GM12878 (cell line): Measurements from ENCODE around the gene GNAO1. TPM values are rescaled to one million over a fixed set of nuclear protein-coding genes. Genes with fewer than 3 reads are reported as not detected.

Experiments used
- BCL11A ChIP-seq: IDR thresholded peaks from 2 replicates; pipeline ENCODE4 v1.6.1; 2011; ENCODE audit warnings: low read depth, low read length
- CBFB ChIP-seq: IDR thresholded peaks from 2 replicates; pipeline ENCODE4 v1.6.1; 2016; ENCODE audit warnings: antibody characterized with exemption, low read depth
- CBX3 ChIP-seq: fragments of 200-600 bp; sonication (generic); IDR thresholded peaks from 2 replicates; pipeline ENCODE4 v1.6.1; 2016; ENCODE audit warnings: low read depth, borderline replicate concordance
- CBX5 ChIP-seq: sonication (generic); IDR thresholded peaks from 2 replicates; pipeline ENCODE4 v1.6.1; 2016; ENCODE audit warnings: low read depth, moderate library complexity, mild to moderate bottlenecking, inconsistent platforms
- CHD2 ChIP-seq: IDR thresholded peaks from 2 replicates; pipeline ENCODE4 v1.6.1; 2011; ENCODE audit warnings: low read depth, low read length, improper control_type of control experiment, borderline replicate concordance
- CREB1 ChIP-seq: IDR thresholded peaks from 2 replicates; pipeline ENCODE4 v1.6.1; 2012; ENCODE audit warnings: low read depth, mild to moderate bottlenecking, inconsistent platforms
- CREM ChIP-seq: IDR thresholded peaks from 2 replicates; pipeline ENCODE4 v1.6.1; 2014; ENCODE audit warnings: antibody characterized with exemption, low read depth
- HDAC2 ChIP-seq: fragments of 200-600 bp; sonication (generic); IDR thresholded peaks from 2 replicates; pipeline ENCODE4 v1.6.1; 2017
- KLF5 ChIP-seq: fragments of 450-650 bp; IDR thresholded peaks from 2 replicates; pipeline ENCODE4 v1.6.1; 2014; ENCODE audit warnings: mild to moderate bottlenecking; ENCODE audit not compliant: partially characterized antibody
- MXI1 ChIP-seq: fragments of 150-350 bp; IDR thresholded peaks from 2 replicates; pipeline ENCODE4 v1.6.1; 2011; ENCODE audit warnings: low read depth, mild to moderate bottlenecking, inconsistent platforms, low read length, improper control_type of control experiment
- MYC ChIP-seq: IDR thresholded peaks from 2 replicates; pipeline ENCODE4 v1.6.1; 2011; ENCODE audit warnings: mild to moderate bottlenecking, low read length, moderate library complexity, inconsistent platforms; ENCODE audit not compliant: insufficient read depth, insufficient replicate concordance, insufficient read length, severe bottlenecking
- NFIC ChIP-seq: IDR thresholded peaks from 2 replicates; pipeline ENCODE4 v1.6.1; 2012; ENCODE audit warnings: low read depth, mild to moderate bottlenecking, inconsistent platforms, low read length, moderate library complexity
- NRF1 ChIP-seq: conservative IDR thresholded peaks from 2 replicates; pipeline ENCODE4 v1.6.1; 2011; ENCODE audit warnings: mild to moderate bottlenecking, low read depth, low read length, improper control_type of control experiment
- SMAD1 ChIP-seq: fragments of 450-650 bp; IDR thresholded peaks from 2 replicates; pipeline ENCODE4 v1.6.1; 2018; ENCODE audit warnings: mild to moderate bottlenecking, low read depth; ENCODE audit not compliant: partially characterized antibody
- SRF ChIP-seq, 2 experiments: IDR thresholded peaks; 2 replicates each; pipeline ENCODE4 v1.6.1; 2011; ENCODE audit warnings: low read depth in 2 of 2, low read length in 2 of 2, mild to moderate bottlenecking in 1 of 2, moderate library complexity in 1 of 2
- STAT1 ChIP-seq: fragments of 450-650 bp; conservative IDR thresholded peaks from 2 replicates; pipeline ENCODE4 v1.6.1; 2014; ENCODE audit warnings: antibody characterized with exemption, mild to moderate bottlenecking
- SUZ12 ChIP-seq: fragments of 200-600 bp; sonication (generic); IDR thresholded peaks from one replicate; pipeline ENCODE4 v1.6.1; 2018; ENCODE audit warnings: antibody characterized with exemption, mild to moderate bottlenecking; ENCODE audit not compliant: unreplicated experiment
- YY1 ChIP-seq: IDR thresholded peaks from 2 replicates; pipeline ENCODE4 v1.6.1; 2011; ENCODE audit warnings: low read depth, mild to moderate bottlenecking, low read length
- polyA plus RNA-seq, 11 experiments: library from polyadenylated mRNA; depleted of rRNA in 4 of 11; unstranded in 6 of 11; stranded (reverse) in 5 of 11; fragments of >200 nt; fragmentation: Nextera tagmentation in 4 of 11; fragmentation: Illumina TruSeq in 1 of 11; extraction: Ambion mirVana in 4 of 11; extraction: Trizol in 1 of 11; gene quantifications; 1 replicate in 1 of 11; 2 replicates in 10 of 11; pipeline versions ENCODE4 v1.2.1 to v1.2.3, GENCODE V29; 2011 to 2016; ENCODE audit warnings: inconsistent platforms in 2 of 11, missing spikeins in 2 of 11, low read depth in 1 of 11
- total RNA-seq, 4 experiments: library from RNA; depleted of rRNA in 3 of 4; stranded (reverse); fragments of >200 nt in 3 of 4; fragmentation: Illumina TruSeq in 1 of 4; extraction: Trizol in 1 of 4; gene quantifications; 2 replicates each; pipeline versions ENCODE4 v1.2.1 to v1.2.3, GENCODE V29; 2013 to 2021
- TF ChIP-seq, protein P1 (sequence below): IDR thresholded peaks from 2 replicates; pipeline ENCODE4 v1.6.1; 2012; ENCODE audit warnings: improper control_type of control experiment, low read depth, low read length; ENCODE audit not compliant: insufficient replicate concordance
- TF ChIP-seq, protein P2 (sequence below): fragments of 450-650 bp; conservative IDR thresholded peaks from 2 replicates; pipeline ENCODE4 v1.6.1; 2017; ENCODE audit warnings: mild to moderate bottlenecking, moderate library complexity
- TF ChIP-seq, protein P3 (sequence below): fragments of 450-650 bp; IDR thresholded peaks from 2 replicates; pipeline ENCODE4 v1.6.1; 2017; ENCODE audit warnings: low read depth, mild to moderate bottlenecking, moderate library complexity

GNAO1 gene
- total and polyA plus RNA-seq, 10 of the 15 experiments (the other 5 are each of a cell fraction or from before 2014, with no cell fraction given), result 0.05 to 0.28 (median 0.14) TPM; not detected in 6

DNA sequence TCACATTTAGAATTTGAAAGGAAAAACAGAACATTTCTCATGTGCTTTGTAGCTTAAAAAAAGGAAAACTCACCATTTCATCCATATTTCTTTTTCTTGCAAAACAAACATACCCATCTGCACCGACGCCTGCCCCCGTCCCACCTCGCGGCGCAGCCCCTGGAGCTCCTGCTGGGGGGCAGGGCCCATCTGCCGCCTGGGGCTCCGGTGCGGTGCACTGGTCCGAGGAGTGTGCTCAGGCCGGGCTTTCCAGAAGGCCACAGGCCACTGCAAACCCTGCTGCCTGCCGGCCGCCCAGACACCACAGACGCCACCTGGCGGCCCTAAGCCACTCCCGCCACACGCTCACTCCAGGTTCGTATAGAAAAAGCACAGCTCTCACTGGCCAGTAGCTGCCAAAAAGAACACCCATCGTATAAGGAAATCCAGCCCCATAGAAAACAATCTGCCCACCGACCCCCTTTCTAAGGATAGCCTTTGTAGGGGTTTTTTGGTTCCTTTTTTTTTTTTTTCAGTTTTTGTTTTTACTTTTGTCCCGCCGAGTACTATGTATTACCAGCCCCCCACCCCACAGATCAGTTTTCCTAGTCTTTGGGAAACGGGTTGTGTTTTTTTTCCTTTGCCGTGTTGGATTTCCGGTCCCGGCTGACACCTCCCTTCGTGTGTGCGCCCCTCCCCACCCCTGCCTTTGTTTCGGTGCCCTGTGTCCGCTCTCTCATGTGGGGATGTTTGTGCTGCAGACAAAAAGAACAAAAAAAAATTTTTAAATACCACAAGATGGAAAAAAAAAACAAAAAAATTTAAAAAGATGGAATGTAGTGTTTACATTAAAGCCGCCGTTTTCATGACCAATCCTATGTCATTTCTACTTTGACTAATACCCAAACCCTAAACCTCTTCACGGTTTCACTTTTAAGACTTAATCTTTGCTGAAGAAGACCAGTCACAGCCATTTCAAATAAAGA is 165.3 kb downstream of the GNAO1 start (continued):
- TF ChIP-seq, protein P1, sequence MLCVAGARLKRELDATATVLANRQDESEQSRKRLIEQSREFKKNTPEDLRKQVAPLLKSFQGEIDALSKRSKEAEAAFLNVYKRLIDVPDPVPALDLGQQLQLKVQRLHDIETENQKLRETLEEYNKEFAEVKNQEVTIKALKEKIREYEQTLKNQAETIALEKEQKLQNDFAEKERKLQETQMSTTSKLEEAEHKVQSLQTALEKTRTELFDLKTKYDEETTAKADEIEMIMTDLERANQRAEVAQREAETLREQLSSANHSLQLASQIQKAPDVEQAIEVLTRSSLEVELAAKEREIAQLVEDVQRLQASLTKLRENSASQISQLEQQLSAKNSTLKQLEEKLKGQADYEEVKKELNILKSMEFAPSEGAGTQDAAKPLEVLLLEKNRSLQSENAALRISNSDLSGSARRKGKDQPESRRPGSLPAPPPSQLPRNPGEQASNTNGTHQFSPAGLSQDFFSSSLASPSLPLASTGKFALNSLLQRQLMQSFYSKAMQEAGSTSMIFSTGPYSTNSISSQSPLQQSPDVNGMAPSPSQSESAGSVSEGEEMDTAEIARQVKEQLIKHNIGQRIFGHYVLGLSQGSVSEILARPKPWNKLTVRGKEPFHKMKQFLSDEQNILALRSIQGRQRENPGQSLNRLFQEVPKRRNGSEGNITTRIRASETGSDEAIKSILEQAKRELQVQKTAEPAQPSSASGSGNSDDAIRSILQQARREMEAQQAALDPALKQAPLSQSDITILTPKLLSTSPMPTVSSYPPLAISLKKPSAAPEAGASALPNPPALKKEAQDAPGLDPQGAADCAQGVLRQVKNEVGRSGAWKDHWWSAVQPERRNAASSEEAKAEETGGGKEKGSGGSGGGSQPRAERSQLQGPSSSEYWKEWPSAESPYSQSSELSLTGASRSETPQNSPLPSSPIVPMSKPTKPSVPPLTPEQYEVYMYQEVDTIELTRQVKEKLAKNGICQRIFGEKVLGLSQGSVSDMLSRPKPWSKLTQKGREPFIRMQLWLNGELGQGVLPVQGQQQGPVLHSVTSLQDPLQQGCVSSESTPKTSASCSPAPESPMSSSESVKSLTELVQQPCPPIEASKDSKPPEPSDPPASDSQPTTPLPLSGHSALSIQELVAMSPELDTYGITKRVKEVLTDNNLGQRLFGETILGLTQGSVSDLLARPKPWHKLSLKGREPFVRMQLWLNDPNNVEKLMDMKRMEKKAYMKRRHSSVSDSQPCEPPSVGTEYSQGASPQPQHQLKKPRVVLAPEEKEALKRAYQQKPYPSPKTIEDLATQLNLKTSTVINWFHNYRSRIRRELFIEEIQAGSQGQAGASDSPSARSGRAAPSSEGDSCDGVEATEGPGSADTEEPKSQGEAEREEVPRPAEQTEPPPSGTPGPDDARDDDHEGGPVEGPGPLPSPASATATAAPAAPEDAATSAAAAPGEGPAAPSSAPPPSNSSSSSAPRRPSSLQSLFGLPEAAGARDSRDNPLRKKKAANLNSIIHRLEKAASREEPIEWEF, result no peak
- no peak for TF ChIP-seq BCL11A
- TF ChIP-seq HDAC2, result no peak
- TF ChIP-seq NFIC, result peak; percentile 74
- TF ChIP-seq KLF5, result no peak
- no peak for TF ChIP-seq NRF1
- TF ChIP-seq STAT1, result 0 out of 2 replicates have a peak, but pooled peaks have one; percentile 30
- TF ChIP-seq CBX5, result no peak
- TF ChIP-seq CBFB, result no peak; the same call in 1 of the 2 replicates
- no peak for TF ChIP-seq SUZ12
- no peak for TF ChIP-seq MXI1
- TF ChIP-seq CBX3, result no peak
- no peak for TF ChIP-seq SMAD1
- no peak for TF ChIP-seq CHD2
- peak; percentile 64; the same call in 1 of the 2 replicates for TF ChIP-seq YY1
- 0 out of 2 replicates have a peak, but pooled peaks have one; percentile 12 for TF ChIP-seq CREM
- TF ChIP-seq MYC, result no peak
- TF ChIP-seq, protein P2, sequence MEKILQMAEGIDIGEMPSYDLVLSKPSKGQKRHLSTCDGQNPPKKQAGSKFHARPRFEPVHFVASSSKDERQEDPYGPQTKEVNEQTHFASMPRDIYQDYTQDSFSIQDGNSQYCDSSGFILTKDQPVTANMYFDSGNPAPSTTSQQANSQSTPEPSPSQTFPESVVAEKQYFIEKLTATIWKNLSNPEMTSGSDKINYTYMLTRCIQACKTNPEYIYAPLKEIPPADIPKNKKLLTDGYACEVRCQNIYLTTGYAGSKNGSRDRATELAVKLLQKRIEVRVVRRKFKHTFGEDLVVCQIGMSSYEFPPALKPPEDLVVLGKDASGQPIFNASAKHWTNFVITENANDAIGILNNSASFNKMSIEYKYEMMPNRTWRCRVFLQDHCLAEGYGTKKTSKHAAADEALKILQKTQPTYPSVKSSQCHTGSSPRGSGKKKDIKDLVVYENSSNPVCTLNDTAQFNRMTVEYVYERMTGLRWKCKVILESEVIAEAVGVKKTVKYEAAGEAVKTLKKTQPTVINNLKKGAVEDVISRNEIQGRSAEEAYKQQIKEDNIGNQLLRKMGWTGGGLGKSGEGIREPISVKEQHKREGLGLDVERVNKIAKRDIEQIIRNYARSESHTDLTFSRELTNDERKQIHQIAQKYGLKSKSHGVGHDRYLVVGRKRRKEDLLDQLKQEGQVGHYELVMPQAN, result 0 out of 2 replicates have a peak, but pooled peaks have one; percentile 57
- TF ChIP-seq SRF (IDR thresholded peaks at IDR 0.05; ENCODE audit: low read depth in 2 of 2, low read length in 2 of 2), result 0 out of 4 replicates have a peak, but pooled peaks of 1 of the 2 experiments have one; percentile 11
- TF ChIP-seq, protein P3, sequence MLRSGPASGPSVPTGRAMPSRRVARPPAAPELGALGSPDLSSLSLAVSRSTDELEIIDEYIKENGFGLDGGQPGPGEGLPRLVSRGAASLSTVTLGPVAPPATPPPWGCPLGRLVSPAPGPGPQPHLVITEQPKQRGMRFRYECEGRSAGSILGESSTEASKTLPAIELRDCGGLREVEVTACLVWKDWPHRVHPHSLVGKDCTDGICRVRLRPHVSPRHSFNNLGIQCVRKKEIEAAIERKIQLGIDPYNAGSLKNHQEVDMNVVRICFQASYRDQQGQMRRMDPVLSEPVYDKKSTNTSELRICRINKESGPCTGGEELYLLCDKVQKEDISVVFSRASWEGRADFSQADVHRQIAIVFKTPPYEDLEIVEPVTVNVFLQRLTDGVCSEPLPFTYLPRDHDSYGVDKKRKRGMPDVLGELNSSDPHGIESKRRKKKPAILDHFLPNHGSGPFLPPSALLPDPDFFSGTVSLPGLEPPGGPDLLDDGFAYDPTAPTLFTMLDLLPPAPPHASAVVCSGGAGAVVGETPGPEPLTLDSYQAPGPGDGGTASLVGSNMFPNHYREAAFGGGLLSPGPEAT, result 0 out of 2 replicates have a peak, but pooled peaks have one; percentile 31
- 0 out of 2 replicates have a peak, but pooled peaks have one; percentile 22 for TF ChIP-seq CREB1
